Measurements from ENCODE around the gene MRPL40. TPM values are rescaled to one million over a fixed set of nuclear protein-coding genes. Genes with fewer than 3 reads are reported as not detected.

Gene MRPL40
- total and polyA plus RNA-seq, 2 donors (not counting 1 experiment from before 2014, with no cell fraction given), result 44.4 to 44.8 TPM

DNA sequence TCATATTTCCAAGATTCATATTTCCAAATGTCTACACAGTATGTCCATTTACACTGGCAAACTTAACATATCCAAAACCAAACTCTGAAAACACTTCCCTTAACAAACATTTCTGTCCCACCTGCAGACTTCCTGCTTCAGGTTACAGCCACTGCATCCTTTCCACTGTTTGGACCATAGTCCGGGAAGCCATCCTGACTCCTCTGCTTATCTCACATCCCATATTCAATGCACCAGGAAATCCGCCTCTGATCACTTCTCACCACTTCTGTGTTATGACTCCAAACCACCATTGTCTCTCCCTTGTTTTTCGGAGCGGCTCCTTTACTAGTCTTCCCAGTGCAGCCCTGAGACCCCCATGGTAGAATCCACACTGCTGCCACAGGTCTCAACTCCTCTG is 30.9 kb upstream of the MRPL40 start:
- Histone ChIP-seq H3K4me2 (ENCODE audit: extremely low read depth, insufficient read depth, low read length) (no peak overlapping the region), H3K27ac (ENCODE audit: insufficient read depth, low read length) (no peak overlapping the region), H3K36me3 (ENCODE audit: control insufficient read depth, insufficient read depth, low read length) (peaks cover 11% of the 10 kb centered on the region), H4K20me1 (ENCODE audit: control insufficient read depth, extremely low read depth, insufficient read depth, low read length) (no peaks in the 10 kb centered on the region), H3K79me2 (ENCODE audit: control insufficient read depth, insufficient read depth, low read length) (no peaks in the 10 kb centered on the region), H3K4me1 (ENCODE audit: control insufficient read depth, extremely low read depth, insufficient read depth, low read length) (no peaks in the 10 kb centered on the region), H3K27me3 (ENCODE audit: control insufficient read depth, insufficient read depth, low read length) (no peaks in the 10 kb centered on the region), H3K9me3 (ENCODE audit: control insufficient read depth, insufficient read depth, low read depth, low read length) (no peaks in the 10 kb centered on the region), H3K4me3 (replicated peaks in 1 of 4; ENCODE audit: control extremely low read depth in 1 of 4, insufficient read depth in 1 of 4, low read depth in 3 of 4, low read length in 4 of 4) (no peak overlapping the region), H2AFZ (ENCODE audit: low read length) (no peak overlapping the region), H3K9ac (ENCODE audit: insufficient read depth, low read length) (no peak overlapping the region)
- no peak for TF ChIP-seq EZH2 (IDR thresholded peaks at IDR 0.05; ENCODE audit: low read length, missing control alignments)
- DNase-seq (ENCODE audit: low read depth in 2 of 2), result no peak

DNA sequence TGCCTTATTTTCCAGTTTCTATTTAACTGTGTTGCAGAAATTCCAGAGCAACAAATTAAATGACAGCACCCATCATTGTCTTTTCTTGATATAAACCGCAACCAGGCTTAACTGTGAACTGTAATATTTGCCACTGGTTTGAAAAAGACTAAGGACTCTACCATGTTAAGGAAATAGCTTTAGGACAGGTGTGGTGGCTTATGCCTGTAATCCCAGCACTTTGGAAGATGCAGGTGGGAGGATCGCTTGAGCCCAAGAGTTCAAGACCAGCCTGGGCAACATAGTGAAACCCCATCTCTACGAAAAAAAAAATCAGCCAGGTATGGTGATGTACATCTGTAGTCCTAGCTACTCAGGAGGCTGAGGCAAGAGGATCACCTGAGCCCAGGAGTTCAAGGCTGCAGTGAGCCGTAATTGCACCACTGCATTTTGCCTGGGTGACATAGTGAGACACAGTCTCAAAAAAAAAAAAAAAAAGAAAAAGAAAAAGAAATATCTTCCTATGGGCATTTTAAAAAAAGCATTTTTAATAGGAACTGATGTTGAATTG is 29.6 kb upstream of the MRPL40 start:
- Histone ChIP-seq H3K4me3 (replicated peaks in 1 of 4; ENCODE audit: control extremely low read depth in 1 of 4, insufficient read depth in 1 of 4, low read depth in 3 of 4, low read length in 4 of 4) (no peak overlapping the region), H2AFZ (ENCODE audit: low read length) (no peak overlapping the region), H3K4me2 (ENCODE audit: extremely low read depth, insufficient read depth, low read length) (no peak overlapping the region), H3K27me3 (ENCODE audit: control insufficient read depth, insufficient read depth, low read length) (no peaks in the 10 kb centered on the region), H3K27ac (ENCODE audit: insufficient read depth, low read length) (no peak overlapping the region), H3K36me3 (ENCODE audit: control insufficient read depth, insufficient read depth, low read length) (peaks cover 7% of the 10 kb centered on the region), H3K9ac (ENCODE audit: insufficient read depth, low read length) (no peak overlapping the region), H3K9me3 (ENCODE audit: control insufficient read depth, insufficient read depth, low read depth, low read length) (no peaks in the 10 kb centered on the region), H3K79me2 (ENCODE audit: control insufficient read depth, insufficient read depth, low read length) (no peaks in the 10 kb centered on the region), H3K4me1 (ENCODE audit: control insufficient read depth, extremely low read depth, insufficient read depth, low read length) (no peaks in the 10 kb centered on the region), H4K20me1 (ENCODE audit: control insufficient read depth, extremely low read depth, insufficient read depth, low read length) (no peaks in the 10 kb centered on the region)
- TF ChIP-seq EZH2 (IDR thresholded peaks at IDR 0.05; ENCODE audit: low read length, missing control alignments), result no peak
- TF ChIP-seq, protein P1, sequence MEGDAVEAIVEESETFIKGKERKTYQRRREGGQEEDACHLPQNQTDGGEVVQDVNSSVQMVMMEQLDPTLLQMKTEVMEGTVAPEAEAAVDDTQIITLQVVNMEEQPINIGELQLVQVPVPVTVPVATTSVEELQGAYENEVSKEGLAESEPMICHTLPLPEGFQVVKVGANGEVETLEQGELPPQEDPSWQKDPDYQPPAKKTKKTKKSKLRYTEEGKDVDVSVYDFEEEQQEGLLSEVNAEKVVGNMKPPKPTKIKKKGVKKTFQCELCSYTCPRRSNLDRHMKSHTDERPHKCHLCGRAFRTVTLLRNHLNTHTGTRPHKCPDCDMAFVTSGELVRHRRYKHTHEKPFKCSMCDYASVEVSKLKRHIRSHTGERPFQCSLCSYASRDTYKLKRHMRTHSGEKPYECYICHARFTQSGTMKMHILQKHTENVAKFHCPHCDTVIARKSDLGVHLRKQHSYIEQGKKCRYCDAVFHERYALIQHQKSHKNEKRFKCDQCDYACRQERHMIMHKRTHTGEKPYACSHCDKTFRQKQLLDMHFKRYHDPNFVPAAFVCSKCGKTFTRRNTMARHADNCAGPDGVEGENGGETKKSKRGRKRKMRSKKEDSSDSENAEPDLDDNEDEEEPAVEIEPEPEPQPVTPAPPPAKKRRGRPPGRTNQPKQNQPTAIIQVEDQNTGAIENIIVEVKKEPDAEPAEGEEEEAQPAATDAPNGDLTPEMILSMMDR (conservative IDR thresholded peaks at IDR 0.05 in 1 of 2, IDR thresholded peaks at IDR 0.05 in 1 of 2; ENCODE audit: low read depth in 1 of 2, low read length in 2 of 2), result no peak
- DNase-seq (ENCODE audit: low read depth in 2 of 2), result no peak

DNA sequence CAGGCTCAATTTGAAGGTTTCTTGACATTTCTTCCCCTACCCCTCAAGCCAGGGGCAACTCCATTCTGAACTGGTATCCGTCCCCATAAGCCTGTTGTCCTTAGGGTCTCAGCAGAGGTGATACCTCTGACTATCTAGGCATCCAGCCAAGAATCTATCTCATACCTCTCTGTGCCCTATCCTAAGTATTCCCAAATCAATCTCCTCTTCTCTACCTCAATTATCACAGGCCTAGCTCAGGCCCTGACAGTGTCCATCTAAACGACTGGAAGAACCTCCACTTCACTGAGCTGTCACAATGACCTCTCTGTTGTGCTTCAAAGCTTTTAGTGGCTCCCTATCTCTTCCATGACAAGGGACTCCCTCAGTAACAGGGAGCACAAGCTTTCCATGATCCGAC is 27.7 kb upstream of the MRPL40 start:
- DNase-seq (ENCODE audit: low read depth in 2 of 2), result no peak
- H3K9ac ChIP-seq (ENCODE audit: insufficient read depth, low read length), result no peak overlapping the region
- no peaks in the 10 kb centered on the region for H3K27me3 ChIP-seq (ENCODE audit: control insufficient read depth, insufficient read depth, low read length)
- H3K36me3 ChIP-seq (ENCODE audit: control insufficient read depth, insufficient read depth, low read length), result peaks cover 11% of the 10 kb centered on the region
- H3K4me3 ChIP-seq (replicated peaks in 1 of 4; ENCODE audit: control extremely low read depth in 1 of 4, insufficient read depth in 1 of 4, low read depth in 3 of 4, low read length in 4 of 4), result no peak overlapping the region
- no peak overlapping the region for H2AFZ ChIP-seq (ENCODE audit: low read length)
- H4K20me1 ChIP-seq (ENCODE audit: control insufficient read depth, extremely low read depth, insufficient read depth, low read length), result no peaks in the 10 kb centered on the region
- no peaks in the 10 kb centered on the region for H3K79me2 ChIP-seq (ENCODE audit: control insufficient read depth, insufficient read depth, low read length)
- TF ChIP-seq EZH2 (IDR thresholded peaks at IDR 0.05; ENCODE audit: low read length, missing control alignments), result no peak
- TF ChIP-seq, protein P1 (conservative IDR thresholded peaks at IDR 0.05 in 1 of 2, IDR thresholded peaks at IDR 0.05 in 1 of 2; ENCODE audit: low read depth in 1 of 2, low read length in 2 of 2), result no peak
- no peaks in the 10 kb centered on the region for H3K4me1 ChIP-seq (ENCODE audit: control insufficient read depth, extremely low read depth, insufficient read depth, low read length)
- no peak overlapping the region for H3K27ac ChIP-seq (ENCODE audit: insufficient read depth, low read length)
- H3K9me3 ChIP-seq (ENCODE audit: control insufficient read depth, insufficient read depth, low read depth, low read length), result no peaks in the 10 kb centered on the region
- H3K4me2 ChIP-seq (ENCODE audit: extremely low read depth, insufficient read depth, low read length), result no peak overlapping the region
